SK-N-SH (cell line): ENCODE results near the gene OGDHL.

Source experiments
- CTCF ChIP-seq: fragments of 200-600 bp; sonication (generic); IDR thresholded peaks from 2 replicates; pipeline ENCODE4 v1.6.1; 2017; ENCODE audit warnings: antibody characterized with exemption, mild to moderate bottlenecking, moderate library complexity
- GATA2 ChIP-seq: sonication (generic); formaldehyde crosslinking; IDR thresholded peaks from 2 replicates; pipeline ENCODE4 v1.5.0; 2020; ENCODE audit warnings: mild to moderate bottlenecking, missing genetic modification reagents
- IRF3 ChIP-seq: fragments of 150-350 bp; IDR thresholded peaks from 2 replicates; pipeline ENCODE4 v1.6.1; 2016; ENCODE audit warnings: mild to moderate bottlenecking, low read depth, low read length
- POLR2AphosphoS5 ChIP-seq: IDR thresholded peaks from 2 replicates; pipeline ENCODE4 v1.6.1; 2012; ENCODE audit warnings: low read depth, low read length
- RFX5 ChIP-seq: IDR thresholded peaks from 2 replicates; pipeline ENCODE4 v1.6.1; 2012; ENCODE audit warnings: mild to moderate bottlenecking, improper control_type of control experiment, low read length

GRCh38 chr10:49766484-49766883 is 4.4 kb upstream of the OGDHL start:
- TF ChIP-seq CTCF (no peak), POLR2AphosphoS5 (no peak), IRF3 (no peak), GATA2 (CRISPR knock-in tag) (no peak), RFX5 (no peak)
